WTC11 (cell line): ENCODE measurements around the gene ISG15.

Source experiments
- CREB1 ChIP-seq: sonication (generic); formaldehyde crosslinking; IDR thresholded peaks from 2 replicates; pipeline ENCODE4 v1.8.0; 2023; ENCODE audit warnings: mild to moderate bottlenecking, missing genetic modification reagents
- CREM ChIP-seq: sonication (generic); formaldehyde crosslinking; IDR thresholded peaks from 2 replicates; pipeline ENCODE4 v1.8.1; 2022; ENCODE audit warnings: mild to moderate bottlenecking, missing genetic modification reagents, moderate library complexity
- FOXJ3 ChIP-seq: sonication (generic); formaldehyde crosslinking; IDR thresholded peaks from 2 replicates; pipeline ENCODE4 v1.9.0; 2021; ENCODE audit warnings: missing genetic modification reagents, mild to moderate bottlenecking, borderline replicate concordance
- NFE2L1 ChIP-seq: sonication (generic); formaldehyde crosslinking; IDR thresholded peaks from 2 replicates; pipeline ENCODE4 v1.8.1; 2023; ENCODE audit warnings: missing genetic modification reagents
- ZNF263 ChIP-seq: sonication (generic); formaldehyde crosslinking; IDR thresholded peaks from 2 replicates; pipeline ENCODE4 v1.8.1; 2022; ENCODE audit warnings: low read depth, mild to moderate bottlenecking, moderate library complexity, missing genetic modification reagents
- TF ChIP-seq, protein P1 (sequence below): sonication (generic); formaldehyde crosslinking; IDR thresholded peaks from 2 replicates; pipeline ENCODE4 v1.8.0; 2022; ENCODE audit warnings: mild to moderate bottlenecking, missing genetic modification reagents
- TF ChIP-seq, protein P2 (sequence below): fragments of 200-600 bp; IDR thresholded peaks from 2 replicates; pipeline ENCODE4 v1.8.0; 2022; ENCODE audit warnings: antibody characterized with exemption
- TF ChIP-seq, protein P3 (sequence below): sonication (generic); formaldehyde crosslinking; IDR thresholded peaks from 2 replicates; pipeline ENCODE4 v1.8.0; 2023; ENCODE audit warnings: missing genetic modification reagents
- TF ChIP-seq, protein P4 (sequence below): sonication (generic); formaldehyde crosslinking; IDR thresholded peaks from 2 replicates; pipeline ENCODE4 v1.8.1; 2023; ENCODE audit warnings: mild to moderate bottlenecking, missing genetic modification reagents, borderline replicate concordance

DNA sequence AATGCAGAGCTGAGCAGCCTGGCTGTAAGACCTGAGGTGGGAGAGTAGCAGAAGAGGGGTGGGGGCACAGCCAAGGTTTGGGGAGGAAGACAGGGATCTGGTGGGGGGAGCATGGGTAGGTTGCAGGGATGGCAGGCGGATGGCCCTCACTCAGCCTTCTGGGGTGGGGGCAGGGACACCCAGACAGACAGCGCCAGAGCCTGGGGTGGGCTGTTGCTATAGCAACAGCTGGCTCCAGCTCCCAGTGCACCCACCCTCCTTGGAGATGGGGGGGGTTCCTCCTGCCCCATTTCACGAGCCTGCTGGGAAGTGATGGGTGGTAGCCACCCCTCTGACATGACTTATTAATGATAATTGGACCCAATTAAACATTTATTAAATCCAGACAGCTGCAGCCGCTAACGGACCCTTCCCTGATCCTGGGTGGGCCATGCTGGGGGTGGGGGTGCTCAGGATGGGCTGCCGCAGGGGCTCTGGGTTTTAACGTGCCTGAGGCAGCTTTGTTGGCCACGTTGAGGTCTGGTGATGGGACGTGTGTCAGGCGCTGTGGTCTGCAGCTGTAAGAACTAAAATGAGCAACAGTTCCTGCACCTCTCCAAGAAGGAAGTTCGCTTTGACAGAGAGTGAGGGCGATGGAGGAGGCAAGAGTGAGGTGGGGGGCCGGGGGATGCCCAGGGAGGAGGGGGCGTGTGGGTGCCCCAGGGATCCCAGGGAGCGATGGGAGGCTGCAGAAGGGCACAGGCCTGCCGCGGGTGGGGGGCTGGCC lies 26.0 kb downstream of the ISG15 start:
- TF ChIP-seq, protein P1, sequence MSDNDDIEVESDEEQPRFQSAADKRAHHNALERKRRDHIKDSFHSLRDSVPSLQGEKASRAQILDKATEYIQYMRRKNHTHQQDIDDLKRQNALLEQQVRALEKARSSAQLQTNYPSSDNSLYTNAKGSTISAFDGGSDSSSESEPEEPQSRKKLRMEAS (CRISPR knock-in tag): no peak
- TF ChIP-seq, protein P2, sequence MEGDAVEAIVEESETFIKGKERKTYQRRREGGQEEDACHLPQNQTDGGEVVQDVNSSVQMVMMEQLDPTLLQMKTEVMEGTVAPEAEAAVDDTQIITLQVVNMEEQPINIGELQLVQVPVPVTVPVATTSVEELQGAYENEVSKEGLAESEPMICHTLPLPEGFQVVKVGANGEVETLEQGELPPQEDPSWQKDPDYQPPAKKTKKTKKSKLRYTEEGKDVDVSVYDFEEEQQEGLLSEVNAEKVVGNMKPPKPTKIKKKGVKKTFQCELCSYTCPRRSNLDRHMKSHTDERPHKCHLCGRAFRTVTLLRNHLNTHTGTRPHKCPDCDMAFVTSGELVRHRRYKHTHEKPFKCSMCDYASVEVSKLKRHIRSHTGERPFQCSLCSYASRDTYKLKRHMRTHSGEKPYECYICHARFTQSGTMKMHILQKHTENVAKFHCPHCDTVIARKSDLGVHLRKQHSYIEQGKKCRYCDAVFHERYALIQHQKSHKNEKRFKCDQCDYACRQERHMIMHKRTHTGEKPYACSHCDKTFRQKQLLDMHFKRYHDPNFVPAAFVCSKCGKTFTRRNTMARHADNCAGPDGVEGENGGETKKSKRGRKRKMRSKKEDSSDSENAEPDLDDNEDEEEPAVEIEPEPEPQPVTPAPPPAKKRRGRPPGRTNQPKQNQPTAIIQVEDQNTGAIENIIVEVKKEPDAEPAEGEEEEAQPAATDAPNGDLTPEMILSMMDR: no peak
- TF ChIP-seq, protein P3, sequence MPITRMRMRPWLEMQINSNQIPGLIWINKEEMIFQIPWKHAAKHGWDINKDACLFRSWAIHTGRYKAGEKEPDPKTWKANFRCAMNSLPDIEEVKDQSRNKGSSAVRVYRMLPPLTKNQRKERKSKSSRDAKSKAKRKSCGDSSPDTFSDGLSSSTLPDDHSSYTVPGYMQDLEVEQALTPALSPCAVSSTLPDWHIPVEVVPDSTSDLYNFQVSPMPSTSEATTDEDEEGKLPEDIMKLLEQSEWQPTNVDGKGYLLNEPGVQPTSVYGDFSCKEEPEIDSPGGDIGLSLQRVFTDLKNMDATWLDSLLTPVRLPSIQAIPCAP (CRISPR knock-in tag): no peak
- TF ChIP-seq CREM (CRISPR knock-in tag): no peak
- TF ChIP-seq CREB1 (CRISPR knock-in tag): no peak
- TF ChIP-seq, protein P4, sequence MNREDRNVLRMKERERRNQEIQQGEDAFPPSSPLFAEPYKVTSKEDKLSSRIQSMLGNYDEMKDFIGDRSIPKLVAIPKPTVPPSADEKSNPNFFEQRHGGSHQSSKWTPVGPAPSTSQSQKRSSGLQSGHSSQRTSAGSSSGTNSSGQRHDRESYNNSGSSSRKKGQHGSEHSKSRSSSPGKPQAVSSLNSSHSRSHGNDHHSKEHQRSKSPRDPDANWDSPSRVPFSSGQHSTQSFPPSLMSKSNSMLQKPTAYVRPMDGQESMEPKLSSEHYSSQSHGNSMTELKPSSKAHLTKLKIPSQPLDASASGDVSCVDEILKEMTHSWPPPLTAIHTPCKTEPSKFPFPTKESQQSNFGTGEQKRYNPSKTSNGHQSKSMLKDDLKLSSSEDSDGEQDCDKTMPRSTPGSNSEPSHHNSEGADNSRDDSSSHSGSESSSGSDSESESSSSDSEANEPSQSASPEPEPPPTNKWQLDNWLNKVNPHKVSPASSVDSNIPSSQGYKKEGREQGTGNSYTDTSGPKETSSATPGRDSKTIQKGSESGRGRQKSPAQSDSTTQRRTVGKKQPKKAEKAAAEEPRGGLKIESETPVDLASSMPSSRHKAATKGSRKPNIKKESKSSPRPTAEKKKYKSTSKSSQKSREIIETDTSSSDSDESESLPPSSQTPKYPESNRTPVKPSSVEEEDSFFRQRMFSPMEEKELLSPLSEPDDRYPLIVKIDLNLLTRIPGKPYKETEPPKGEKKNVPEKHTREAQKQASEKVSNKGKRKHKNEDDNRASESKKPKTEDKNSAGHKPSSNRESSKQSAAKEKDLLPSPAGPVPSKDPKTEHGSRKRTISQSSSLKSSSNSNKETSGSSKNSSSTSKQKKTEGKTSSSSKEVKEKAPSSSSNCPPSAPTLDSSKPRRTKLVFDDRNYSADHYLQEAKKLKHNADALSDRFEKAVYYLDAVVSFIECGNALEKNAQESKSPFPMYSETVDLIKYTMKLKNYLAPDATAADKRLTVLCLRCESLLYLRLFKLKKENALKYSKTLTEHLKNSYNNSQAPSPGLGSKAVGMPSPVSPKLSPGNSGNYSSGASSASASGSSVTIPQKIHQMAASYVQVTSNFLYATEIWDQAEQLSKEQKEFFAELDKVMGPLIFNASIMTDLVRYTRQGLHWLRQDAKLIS: no peak
- TF ChIP-seq FOXJ3 (CRISPR knock-in tag): no peak
- TF ChIP-seq NFE2L1 (CRISPR knock-in tag): no peak
- TF ChIP-seq ZNF263: no peak
